Measurements from ENCODE around the gene RAB1B.
"Not testable (repeated sequence)": the region's sequence is repeated elsewhere in the genome, so short reads cannot be mapped to it uniquely, and the experiment has no call there.

Gene RAB1B

DNA sequence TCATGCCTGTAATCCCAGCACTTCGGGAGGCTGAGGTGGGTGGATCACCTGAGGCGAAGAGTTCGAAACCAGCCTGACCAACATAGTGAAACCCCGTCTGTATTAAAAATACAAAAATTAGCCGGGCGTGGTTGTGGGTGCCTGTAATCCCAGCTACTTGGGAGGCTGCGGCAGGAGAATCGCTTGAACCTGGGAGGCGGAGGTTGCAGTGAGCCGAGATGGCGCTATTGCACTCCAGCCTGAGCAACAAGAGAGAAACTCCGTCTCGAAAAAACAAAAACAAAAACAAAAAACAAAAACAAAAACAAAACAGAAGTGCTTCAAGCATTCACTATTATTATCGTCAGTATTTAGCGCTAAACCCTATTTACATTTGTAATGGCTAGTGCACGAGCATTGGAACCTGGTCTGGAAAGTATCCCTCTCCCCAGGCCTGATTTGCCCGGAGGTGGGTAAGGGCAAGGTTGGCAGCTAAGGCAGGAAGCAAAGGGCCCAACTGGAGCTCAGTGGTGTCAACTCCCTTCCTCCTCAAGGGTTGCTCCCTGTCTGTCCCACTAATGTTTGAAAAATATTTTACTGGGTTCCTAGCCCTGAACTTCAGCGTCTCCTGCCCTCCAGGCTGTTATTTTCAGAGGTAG, 42.5 kb downstream of the RAB1B start:
- not testable (repeated sequence) for DNase-seq

DNA sequence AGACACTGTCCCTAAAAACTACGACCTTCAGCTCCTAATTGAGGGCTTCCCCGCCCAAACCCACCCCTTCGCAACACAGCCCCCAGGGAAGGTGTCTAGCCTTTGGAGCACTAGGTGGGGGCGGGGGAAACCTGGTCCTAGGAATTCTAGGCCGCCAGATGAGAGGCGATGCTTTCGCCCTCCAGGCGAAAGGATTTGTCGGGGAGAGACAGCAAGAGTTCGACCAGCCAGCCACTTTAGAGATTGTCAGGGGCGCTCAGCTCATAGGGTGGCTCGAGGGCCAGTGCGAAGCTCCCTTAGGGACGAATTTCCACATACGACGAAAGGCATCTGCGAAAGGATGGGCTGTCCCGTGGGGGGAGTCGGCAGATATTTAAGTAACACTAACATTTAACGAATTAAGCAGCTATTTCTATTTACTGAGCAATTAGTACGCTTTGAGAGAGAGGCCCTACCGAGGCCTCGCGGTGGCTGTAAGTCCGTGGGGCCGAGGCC, 43.1 kb downstream of the RAB1B start:
- DNase-seq: no peak

DNA sequence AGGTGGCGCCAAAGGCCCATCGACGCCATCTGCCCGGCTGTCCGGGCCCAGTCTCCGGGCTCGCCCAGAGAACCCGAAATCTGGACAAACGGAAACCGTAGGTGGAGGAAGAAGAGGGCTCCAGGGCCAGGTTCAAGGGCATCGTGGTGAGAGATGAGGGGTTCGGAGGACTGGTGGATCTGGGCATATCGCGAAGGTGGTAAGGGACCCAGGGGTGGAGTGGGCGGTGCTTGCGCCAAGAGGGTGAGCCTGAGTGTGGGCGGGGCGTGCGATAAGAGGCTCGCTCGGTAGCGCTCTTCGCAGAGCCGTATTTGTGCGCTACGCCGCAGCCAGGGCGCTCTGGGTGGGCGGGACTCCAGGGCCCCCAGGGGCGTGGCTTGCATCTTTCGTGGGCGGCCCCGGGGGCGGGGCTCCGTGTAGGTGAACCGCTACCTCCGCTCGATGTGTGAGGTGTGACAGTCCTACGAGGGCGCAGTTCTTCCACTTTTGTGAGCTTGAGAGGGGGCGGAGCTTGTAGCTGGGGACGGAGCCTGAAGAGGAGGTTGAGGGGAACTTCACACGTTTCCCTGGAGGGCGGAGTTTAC, 43.6 kb downstream of the RAB1B start:
- DNase-seq: peak; percentile 74 to 99 (median 97)

GRCh38 chr11:66312549-66313320, 44.3 kb downstream of the RAB1B start:
- DNase-seq: peak; percentile 91 to 99 (median 97)

DNA sequence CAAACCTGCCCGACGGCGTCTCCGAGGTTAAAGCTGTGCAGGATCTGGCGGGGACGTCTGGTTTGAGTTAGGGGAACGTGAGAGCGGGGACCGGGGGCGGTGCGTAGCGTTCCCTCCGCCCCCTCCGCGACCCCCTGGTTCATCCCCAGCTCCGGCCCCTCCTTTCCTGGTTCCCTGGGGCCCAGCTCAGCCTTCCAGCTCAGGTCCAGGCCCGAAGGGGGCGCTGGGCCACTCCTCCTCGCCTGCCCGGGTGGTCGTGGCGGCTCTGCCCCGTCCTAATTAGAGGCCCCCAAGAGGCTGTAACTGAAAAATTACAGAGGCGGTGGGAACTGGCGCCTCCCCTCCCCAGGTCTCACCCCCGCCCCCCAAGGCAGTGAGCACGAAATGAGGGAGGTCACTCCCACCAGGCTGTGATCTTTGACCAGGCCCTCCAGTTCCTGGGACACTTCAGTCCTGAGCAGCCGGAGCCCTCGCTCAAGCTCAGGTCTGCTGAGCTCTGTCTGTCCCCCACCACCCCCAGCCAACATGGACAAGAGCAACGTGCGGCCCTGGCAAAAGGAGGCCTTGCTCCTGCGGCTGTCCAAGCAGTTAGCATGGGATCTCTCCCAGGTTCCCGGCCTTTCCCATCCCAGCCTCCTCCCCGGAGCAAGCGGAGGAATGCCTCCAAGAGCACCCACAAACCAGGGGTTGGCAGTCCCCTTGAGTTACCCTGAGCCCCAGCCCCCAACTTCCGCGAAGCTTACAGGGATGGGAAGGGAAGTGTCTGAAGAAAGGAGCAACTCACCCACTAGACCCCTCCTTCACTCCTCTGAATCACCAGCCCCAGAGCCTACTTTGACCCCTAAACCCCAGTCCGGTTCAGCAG, 45.1 kb downstream of the RAB1B start:
- no peak for DNase-seq

DNA sequence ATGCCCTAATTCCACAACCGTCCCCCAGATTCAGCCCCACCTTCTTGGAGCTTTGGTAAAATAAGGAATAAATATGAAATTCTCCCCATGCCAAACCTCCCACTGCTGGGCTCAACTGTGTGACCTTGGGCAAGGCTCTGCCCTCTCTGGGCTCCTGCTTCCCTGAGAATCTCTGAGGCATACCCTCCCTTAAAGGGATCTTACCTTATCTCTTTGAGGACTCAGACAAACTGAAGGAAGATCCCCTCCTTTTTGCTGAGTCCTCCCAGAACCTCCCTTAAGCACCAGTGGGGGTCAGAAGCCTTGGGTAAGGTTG, 45.7 kb downstream of the RAB1B start:
- no peak for DNase-seq

- DNase-seq: no peak
Measured at GRCh38 chr11:66314561-66315497, 46.4 kb downstream of the RAB1B start.

DNA sequence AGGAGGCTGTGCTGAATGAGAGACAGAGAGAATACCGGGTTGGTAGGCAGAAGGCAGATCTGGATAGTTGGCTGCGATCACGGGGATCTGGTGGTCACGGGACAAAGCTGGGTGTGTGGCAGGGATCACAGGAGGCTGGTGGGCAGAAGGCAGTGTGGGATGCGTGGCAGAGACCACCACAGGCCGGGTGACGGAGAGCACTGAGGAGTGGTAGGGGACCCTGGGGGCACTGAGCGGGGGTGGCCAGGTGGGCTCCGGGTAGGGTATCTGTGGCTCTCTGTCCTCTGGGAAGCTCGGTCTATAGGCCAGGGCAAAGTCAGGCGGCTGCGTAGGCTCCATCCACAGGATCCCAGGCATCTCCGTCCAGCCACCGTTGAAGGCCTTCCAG, 47.1 kb downstream of the RAB1B start:
- DNase-seq: no peak

DNA sequence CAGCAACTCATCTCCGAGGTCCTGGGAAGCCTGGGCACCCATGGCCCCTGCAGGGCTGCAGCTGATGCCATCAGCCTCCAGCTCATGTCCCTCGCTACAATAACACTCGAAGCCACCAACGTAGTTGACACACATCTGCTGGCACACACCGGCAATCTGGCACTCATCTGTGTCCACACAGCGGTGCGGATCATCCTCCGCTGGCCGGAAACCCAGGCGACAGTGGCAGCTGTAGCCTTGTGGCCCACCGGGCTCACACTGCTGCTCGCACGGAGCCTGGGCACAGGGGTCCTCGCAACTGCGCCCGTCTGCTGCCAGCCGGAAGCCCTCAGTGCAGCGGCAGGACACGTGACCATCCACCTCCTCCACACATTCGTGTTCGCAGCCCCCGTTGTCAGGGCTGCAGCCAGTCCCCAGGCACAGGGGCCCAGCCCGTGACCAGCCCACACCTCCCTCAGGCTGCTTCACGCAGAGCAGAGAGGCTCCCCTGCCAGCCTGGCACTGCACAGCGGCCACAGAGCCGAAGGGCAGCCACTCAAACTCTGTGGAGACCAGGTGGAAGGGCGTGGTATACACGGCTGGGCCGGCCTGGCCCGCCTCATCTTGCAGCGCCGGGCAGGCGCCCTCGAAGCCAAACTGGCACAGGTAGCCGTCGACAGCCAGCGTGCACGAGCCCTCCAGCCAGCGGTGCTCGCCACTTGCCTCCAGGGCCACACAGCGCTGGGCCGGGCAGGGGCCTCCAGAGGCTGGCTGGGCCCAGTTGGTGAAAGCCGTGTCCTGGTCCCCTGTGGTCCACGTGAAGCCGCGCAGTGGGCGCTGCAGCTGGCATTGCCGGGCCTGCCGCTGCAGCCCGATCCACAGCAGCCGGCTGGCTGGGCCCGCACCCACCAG, 47.7 kb downstream of the RAB1B start:
- DNase-seq: no peak

DNA sequence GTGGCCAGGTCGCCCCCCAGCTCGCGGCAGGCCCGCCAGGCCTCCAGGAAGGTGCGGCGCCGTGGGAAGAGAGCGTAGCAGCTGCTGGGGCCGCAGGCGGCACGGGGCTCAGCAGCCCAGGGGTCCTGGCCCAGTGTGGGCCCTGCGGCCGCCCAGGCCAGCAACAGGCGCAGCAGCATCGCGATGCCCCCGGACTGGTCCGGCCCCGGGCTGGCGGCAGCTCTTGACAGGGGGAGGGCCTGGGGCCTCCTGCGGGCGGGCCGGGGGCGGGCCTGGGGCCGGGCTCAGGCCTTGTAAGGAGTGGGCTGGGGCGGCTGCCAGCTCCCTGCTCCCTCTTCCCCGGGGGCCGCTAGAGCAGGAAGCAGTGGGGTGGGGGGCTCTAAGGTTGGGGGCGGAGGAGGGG, 48.4 kb downstream of the RAB1B start, which contains the start of gene CD248:
Gene CD248, minus strand, starts transcription at position 196 of the 403 bp plus-strand sequence. Its CDS starts 17 bp downstream, at position 179.
- no peak for DNase-seq

DNA sequence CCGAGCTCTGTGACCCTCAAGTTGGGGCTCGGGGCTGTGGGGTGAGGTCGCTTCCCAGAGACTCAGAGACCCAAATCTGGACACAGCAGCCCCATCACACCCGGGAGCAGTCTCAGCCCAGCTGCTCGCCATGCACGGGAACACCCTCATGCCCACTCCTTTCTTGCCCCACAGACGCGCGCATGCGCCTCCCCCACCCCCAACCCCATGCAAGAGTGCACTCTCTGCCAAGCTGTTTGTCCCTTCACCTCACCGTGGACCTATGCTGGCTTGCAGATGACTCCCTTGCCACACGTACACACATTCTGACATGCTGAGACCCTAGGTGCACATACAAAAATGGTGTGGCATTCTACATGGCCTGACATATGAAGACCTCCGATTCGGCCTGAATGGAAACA, 48.9 kb downstream of the RAB1B start:
- DNase-seq: no peak

GRCh38 chr11:66317723-66318599, 49.5 kb downstream of the RAB1B start:
- DNase-seq: peak in 2 of 5 experiments; percentile 70 to 79

- DNase-seq: no peak
Measured at GRCh38 chr11:66318600-66318970, 50.1 kb downstream of the RAB1B start.

- not testable (repeated sequence) for DNase-seq
Measured at GRCh38 chr11:66320289-66320688, 51.9 kb downstream of the RAB1B start.

- DNase-seq: not testable (repeated sequence)
Measured at GRCh38 chr11:66320748-66321147, 52.3 kb downstream of the RAB1B start.

DNA sequence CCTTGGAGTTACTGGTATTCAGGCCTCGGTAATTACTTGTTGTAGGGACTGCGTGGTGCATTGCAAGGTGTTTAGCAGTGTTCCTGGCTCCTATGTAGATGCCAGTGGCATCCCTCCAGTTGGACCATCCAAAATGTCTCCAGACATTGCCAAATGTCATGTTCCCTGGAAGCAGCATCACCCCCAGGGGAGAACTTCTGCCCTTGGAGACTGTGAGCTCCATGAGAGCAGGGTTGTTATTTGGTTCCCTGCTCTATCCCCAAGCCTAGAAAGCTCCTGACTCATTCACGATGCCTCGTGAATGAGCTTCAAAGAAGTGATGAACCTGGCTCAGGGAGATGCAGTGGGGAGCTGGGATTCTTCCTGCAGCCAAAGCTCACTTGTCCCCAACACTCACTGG, 53.2 kb downstream of the RAB1B start:
- no peak for DNase-seq

DNA sequence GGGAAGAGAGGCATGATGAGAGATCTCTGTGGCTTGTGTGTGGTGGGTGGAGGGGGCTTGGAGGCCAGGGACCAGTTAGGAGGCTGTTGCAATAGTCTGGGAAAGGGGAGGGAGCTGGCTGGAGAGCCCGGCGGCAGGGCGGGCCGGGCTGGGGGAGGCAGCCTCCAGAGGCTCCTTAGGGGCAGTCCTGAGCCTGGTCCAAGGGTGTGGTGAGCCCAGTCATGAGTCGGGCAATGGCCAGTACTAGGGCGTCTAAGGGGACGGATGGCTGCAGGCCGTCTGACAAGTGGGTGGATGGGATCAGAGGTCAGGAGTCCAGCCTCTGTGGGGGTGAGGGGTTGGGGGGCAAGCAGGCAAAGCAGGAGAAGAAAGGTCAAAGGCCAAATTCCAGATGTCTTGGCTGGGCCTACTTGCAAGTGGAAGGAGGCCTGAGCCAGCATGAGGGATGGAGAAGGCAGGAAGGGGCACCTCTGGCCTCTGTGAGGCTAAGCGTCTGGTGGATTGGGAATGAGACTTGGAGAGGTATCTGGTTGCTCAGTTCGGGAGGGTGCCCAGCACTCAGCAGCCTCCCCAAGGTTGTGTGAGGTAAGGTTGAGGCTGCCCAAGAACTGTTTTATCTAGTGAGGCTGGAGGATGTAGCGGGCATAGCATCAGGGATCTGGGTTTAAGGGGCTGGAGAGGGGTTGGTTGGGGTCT, 54.4 kb downstream of the RAB1B start:
- no peak for DNase-seq

DNA sequence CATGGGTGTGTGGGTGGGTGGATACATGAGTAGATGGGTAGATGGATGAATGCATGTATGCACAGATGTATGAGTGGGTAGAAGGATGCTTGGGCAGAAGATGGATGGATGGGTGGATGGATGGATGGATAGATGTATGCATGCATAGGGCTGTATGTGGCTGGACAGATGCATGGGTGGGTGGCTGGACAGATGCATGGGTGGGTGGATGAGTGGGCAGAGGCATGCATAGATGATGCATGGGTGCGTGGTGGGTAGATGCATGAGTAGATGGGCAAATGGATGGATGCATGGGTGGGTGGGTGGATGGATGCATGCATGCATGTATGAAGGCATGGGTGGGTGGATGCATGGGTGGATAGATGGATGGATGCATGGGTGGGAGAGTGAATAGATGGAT, 55.2 kb downstream of the RAB1B start:
- DNase-seq: no peak

DNA sequence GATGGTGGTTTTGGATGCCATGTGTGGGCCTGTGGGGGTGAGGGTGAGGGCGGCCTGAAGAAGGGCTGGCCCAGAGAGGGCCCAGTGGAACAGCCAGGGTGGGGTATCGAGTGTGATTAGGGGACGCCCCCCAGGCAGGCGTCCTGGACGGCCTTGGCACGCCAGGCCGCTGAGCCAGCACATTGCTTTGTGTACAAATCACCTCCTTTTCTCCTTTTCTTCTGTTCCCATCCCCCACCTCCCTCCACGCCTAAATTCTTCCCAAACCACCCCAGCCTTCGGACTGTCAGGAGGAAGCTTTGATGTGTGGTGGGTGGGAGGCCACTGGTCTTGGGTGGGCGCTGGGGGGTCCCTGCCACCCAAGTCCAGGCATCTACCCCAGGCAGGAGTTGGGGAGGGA, 56.2 kb downstream of the RAB1B start:
- no peak for DNase-seq
